ENCODE measurements around the gene PPP1R37. TPM values are rescaled to one million over a fixed set of nuclear protein-coding genes. Genes with fewer than 3 reads are reported as not detected.

Gene PPP1R37
- total and polyA plus RNA-seq, 2 of the 13 experiments (the other 11 are each of a cell fraction or from before 2014, with no cell fraction given): 9.0 to 14.3 TPM

DNA sequence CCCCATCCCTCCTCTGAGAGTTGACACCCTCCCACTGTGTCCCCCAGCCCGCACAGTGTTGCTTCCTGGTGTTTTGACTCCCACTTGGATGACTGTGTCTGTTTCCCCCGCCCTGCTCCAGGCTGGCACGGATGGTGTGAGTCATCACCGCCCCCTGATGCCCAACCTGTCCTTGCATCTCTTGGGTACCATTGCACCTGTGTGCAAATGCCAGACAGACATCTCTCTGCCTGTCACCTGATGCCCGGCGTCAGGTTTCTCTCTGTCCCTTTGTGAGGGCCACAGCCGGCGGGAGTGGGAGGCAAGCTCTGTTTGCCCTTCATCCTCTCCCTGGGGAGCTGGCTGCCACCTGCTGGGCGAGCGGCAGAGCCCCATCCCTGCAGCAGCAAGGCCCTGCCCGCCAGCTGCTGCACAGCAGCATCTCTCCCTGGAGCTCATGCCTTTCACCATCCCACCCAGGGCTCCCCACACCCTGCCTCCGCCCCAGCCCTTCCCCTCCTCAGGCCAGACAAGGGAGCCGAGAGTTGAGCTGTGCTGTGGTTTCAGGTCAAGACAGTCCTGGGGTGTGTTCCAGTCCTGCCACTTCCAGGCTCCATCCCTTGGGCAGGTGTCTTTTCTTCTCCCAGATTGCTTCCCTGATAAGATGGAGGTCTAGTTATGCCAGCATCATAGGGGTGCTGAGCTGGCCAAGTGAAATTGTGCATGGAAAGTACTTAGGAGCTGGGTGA lies 38.1 kb downstream of the PPP1R37 start (continued):
- TF ChIP-seq, protein P1, sequence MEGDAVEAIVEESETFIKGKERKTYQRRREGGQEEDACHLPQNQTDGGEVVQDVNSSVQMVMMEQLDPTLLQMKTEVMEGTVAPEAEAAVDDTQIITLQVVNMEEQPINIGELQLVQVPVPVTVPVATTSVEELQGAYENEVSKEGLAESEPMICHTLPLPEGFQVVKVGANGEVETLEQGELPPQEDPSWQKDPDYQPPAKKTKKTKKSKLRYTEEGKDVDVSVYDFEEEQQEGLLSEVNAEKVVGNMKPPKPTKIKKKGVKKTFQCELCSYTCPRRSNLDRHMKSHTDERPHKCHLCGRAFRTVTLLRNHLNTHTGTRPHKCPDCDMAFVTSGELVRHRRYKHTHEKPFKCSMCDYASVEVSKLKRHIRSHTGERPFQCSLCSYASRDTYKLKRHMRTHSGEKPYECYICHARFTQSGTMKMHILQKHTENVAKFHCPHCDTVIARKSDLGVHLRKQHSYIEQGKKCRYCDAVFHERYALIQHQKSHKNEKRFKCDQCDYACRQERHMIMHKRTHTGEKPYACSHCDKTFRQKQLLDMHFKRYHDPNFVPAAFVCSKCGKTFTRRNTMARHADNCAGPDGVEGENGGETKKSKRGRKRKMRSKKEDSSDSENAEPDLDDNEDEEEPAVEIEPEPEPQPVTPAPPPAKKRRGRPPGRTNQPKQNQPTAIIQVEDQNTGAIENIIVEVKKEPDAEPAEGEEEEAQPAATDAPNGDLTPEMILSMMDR (CRISPR knock-in tag; IDR thresholded peaks at IDR 0.05): peak; percentile 89
- TF ChIP-seq MAFK (conservative IDR thresholded peaks at IDR 0.05 in 1 of 2, IDR thresholded peaks at IDR 0.05 in 1 of 2; ENCODE audit: low read length in 2 of 2) (no peak), CENPX (CRISPR knock-in tag; IDR thresholded peaks at IDR 0.05) (no peak), SMC3 (IDR thresholded peaks at IDR 0.05; ENCODE audit: low read length) (peak; percentile 38; the same call in 1 of the 2 replicates), RARA (CRISPR knock-in tag; IDR thresholded peaks at IDR 0.05) (no peak), NONO (IDR thresholded peaks at IDR 0.05) (no peak), NONO (CRISPR knock-in tag; conservative IDR thresholded peaks at IDR 0.05) (peak; percentile 69), SP140L (CRISPR knock-in tag; IDR thresholded peaks at IDR 0.05; ENCODE audit: borderline replicate concordance) (no peak), ZNF546 (CRISPR knock-in tag; conservative IDR thresholded peaks at IDR 0.05) (no peak), ZNF746 (CRISPR knock-in tag; IDR thresholded peaks at IDR 0.05) (no peak), KLF12 (CRISPR knock-in tag; IDR thresholded peaks at IDR 0.05; ENCODE audit: borderline replicate concordance) (no peak), SIX1 (CRISPR knock-in tag; IDR thresholded peaks at IDR 0.05; ENCODE audit: borderline replicate concordance) (no peak), POLR2G (IDR thresholded peaks at IDR 0.05; ENCODE audit: low read depth, low read length) (no peak), SRSF1 (optimal IDR thresholded peaks at IDR 0.05; ENCODE audit: low read depth, low read length) (no peak), ZNF317 (CRISPR knock-in tag; IDR thresholded peaks at IDR 0.05) (no peak), NFKB2 (CRISPR knock-in tag; IDR thresholded peaks at IDR 0.05; ENCODE audit: borderline replicate concordance) (no peak), ZMYM3 (CRISPR knock-in tag; IDR thresholded peaks at IDR 0.05) (no peak)
- TF ChIP-seq, protein P2, sequence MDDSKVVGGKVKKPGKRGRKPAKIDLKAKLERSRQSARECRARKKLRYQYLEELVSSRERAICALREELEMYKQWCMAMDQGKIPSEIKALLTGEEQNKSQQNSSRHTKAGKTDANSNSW (CRISPR knock-in tag; IDR thresholded peaks at IDR 0.05; ENCODE audit: borderline replicate concordance): no peak
- TF ChIP-seq, protein P3, sequence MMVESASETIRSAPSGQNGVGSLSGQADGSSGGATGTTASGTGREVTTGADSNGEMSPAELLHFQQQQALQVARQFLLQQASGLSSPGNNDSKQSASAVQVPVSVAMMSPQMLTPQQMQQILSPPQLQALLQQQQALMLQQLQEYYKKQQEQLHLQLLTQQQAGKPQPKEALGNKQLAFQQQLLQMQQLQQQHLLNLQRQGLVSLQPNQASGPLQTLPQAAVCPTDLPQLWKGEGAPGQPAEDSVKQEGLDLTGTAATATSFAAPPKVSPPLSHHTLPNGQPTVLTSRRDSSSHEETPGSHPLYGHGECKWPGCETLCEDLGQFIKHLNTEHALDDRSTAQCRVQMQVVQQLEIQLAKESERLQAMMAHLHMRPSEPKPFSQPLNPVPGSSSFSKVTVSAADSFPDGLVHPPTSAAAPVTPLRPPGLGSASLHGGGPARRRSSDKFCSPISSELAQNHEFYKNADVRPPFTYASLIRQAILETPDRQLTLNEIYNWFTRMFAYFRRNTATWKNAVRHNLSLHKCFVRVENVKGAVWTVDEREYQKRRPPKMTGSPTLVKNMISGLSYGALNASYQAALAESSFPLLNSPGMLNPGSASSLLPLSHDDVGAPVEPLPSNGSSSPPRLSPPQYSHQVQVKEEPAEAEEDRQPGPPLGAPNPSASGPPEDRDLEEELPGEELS (CRISPR knock-in tag; IDR thresholded peaks at IDR 0.05): no peak
- TF ChIP-seq, protein P4, sequence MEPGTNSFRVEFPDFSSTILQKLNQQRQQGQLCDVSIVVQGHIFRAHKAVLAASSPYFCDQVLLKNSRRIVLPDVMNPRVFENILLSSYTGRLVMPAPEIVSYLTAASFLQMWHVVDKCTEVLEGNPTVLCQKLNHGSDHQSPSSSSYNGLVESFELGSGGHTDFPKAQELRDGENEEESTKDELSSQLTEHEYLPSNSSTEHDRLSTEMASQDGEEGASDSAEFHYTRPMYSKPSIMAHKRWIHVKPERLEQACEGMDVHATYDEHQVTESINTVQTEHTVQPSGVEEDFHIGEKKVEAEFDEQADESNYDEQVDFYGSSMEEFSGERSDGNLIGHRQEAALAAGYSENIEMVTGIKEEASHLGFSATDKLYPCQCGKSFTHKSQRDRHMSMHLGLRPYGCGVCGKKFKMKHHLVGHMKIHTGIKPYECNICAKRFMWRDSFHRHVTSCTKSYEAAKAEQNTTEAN (CRISPR knock-in tag; conservative IDR thresholded peaks at IDR 0.05): no peak
- TF ChIP-seq, protein P5, sequence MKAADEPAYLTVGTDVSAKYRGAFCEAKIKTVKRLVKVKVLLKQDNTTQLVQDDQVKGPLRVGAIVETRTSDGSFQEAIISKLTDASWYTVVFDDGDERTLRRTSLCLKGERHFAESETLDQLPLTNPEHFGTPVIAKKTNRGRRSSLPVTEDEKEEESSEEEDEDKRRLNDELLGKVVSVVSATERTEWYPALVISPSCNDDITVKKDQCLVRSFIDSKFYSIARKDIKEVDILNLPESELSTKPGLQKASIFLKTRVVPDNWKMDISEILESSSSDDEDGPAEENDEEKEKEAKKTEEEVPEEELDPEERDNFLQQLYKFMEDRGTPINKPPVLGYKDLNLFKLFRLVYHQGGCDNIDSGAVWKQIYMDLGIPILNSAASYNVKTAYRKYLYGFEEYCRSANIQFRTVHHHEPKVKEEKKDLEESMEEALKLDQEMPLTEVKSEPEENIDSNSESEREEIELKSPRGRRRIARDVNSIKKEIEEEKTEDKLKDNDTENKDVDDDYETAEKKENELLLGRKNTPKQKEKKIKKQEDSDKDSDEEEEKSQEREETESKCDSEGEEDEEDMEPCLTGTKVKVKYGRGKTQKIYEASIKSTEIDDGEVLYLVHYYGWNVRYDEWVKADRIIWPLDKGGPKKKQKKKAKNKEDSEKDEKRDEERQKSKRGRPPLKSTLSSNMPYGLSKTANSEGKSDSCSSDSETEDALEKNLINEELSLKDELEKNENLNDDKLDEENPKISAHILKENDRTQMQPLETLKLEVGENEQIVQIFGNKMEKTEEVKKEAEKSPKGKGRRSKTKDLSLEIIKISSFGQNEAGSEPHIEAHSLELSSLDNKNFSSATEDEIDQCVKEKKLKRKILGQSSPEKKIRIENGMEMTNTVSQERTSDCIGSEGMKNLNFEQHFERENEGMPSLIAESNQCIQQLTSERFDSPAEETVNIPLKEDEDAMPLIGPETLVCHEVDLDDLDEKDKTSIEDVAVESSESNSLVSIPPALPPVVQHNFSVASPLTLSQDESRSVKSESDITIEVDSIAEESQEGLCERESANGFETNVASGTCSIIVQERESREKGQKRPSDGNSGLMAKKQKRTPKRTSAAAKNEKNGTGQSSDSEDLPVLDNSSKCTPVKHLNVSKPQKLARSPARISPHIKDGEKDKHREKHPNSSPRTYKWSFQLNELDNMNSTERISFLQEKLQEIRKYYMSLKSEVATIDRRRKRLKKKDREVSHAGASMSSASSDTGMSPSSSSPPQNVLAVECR (CRISPR knock-in tag; IDR thresholded peaks at IDR 0.05; ENCODE audit: borderline replicate concordance): peak; percentile 48; the same call in 1 of the 2 replicates

Data from HepG2 (cell line).